WTC11 (cell line): Measurements from ENCODE around the gene SOX6.

ENCODE experiments used
- CTCF ChIP-seq: fragments of 200-600 bp; IDR thresholded peaks from 2 replicates; pipeline ENCODE4 v1.8.0; 2022; ENCODE audit warnings: antibody characterized with exemption
- JUN ChIP-seq: sonication (generic); formaldehyde crosslinking; IDR thresholded peaks from 2 replicates; pipeline ENCODE4 v1.8.0; 2023; ENCODE audit warnings: mild to moderate bottlenecking, missing genetic modification reagents

DNA sequence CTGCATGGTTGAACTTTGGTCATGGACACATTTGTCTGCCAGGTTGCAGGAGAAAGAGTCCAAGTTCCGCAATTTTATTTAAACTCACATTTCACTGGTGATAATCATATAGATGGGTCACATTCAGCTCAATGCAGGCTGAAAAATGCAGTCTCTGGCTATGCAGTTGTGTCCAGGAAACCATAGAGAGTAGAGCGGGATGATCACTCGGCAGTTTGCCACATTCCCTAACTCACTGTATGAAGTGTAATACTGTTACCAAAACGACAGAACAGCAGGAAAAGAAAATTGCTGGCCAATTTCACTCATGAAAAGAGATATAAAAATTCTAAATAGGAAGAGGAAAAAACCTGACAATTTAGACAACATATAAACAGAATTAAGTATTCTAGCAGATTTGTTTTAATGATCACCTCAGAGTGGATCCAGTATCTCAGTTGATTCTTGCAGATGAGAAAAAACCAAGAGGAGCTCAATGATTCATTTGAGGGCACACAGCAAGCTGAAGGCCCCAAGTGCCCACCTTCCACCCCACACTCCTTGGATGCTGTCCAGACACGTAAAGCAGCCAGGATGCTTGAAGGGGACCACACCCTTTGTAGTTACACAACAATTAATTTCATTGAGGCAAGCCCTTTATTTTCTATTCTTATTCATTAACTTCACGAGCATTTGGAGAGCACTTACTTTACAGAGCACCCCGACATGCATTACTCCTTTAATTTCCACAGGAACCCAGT is 422.3 kb downstream of the SOX6 start:
- no peak for TF ChIP-seq JUN (CRISPR knock-in tag)
- no peak for TF ChIP-seq CTCF
